ENCODE results near the gene PRKAR1B.
"Not testable (repeated sequence)": the region's sequence is repeated elsewhere in the genome, so short reads cannot be mapped to it uniquely, and the experiment has no call there.

The PRKAR1B gene

DNA sequence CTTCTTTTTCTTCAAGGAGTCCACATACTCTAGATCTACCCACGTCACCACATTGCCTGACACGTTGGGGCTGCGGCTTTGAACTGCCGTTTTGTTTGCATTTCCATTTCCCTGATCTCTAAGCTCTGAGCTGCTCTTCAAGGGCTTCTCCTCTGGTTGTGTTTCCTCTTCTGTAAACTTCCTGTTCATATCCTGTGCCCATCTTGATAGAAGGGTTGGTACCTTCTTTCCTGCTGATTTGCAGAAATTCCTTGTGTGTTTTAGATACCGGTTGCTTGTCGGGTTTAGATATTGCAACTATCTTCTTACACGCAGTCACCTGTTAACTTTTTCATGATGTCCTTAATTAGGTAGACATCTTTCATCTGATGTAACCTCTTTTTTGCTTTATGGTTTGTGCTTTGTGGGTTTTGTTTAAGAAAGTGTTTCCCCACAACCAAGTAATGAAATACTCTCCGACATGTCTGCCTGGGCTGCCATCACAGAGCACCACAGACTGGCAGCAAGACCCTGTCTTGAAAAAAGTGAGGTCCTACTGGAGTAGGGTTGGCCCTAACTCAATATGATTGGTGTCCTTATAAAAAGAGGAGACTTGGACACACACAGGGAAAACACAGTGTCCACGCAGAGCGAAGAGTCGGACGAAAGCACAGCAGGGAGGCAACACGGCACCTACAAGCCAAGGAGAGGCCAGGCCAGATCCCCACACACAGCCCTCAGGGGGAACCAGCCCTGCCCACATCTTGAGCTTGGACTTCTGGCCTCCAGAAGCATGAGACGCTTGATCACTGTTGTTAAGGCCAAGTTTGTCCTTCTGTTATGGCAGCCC, 108.3 kb downstream of the PRKAR1B start:
- Histone ChIP-seq H3K4me1 (ENCODE audit: control insufficient read depth in 1 of 2, insufficient read depth in 1 of 2, low read depth in 1 of 2, low read length in 1 of 2) (peaks cover 20 to 21% of the 10 kb centered on the region in 2 experiments), H3K36me3 (no peaks in the 10 kb centered on the region), H3K9me3 (peaks cover 10% of the 10 kb centered on the region), H3K4me3 (ENCODE audit: low read depth in 1 of 2, low read length in 1 of 2) (no peak overlapping the region), H3K27ac (no peak overlapping the region), H3K27me3 (no peaks in the 10 kb centered on the region)
- TF ChIP-seq, protein P1, sequence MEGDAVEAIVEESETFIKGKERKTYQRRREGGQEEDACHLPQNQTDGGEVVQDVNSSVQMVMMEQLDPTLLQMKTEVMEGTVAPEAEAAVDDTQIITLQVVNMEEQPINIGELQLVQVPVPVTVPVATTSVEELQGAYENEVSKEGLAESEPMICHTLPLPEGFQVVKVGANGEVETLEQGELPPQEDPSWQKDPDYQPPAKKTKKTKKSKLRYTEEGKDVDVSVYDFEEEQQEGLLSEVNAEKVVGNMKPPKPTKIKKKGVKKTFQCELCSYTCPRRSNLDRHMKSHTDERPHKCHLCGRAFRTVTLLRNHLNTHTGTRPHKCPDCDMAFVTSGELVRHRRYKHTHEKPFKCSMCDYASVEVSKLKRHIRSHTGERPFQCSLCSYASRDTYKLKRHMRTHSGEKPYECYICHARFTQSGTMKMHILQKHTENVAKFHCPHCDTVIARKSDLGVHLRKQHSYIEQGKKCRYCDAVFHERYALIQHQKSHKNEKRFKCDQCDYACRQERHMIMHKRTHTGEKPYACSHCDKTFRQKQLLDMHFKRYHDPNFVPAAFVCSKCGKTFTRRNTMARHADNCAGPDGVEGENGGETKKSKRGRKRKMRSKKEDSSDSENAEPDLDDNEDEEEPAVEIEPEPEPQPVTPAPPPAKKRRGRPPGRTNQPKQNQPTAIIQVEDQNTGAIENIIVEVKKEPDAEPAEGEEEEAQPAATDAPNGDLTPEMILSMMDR (IDR thresholded peaks at IDR 0.05), result no peak

DNA sequence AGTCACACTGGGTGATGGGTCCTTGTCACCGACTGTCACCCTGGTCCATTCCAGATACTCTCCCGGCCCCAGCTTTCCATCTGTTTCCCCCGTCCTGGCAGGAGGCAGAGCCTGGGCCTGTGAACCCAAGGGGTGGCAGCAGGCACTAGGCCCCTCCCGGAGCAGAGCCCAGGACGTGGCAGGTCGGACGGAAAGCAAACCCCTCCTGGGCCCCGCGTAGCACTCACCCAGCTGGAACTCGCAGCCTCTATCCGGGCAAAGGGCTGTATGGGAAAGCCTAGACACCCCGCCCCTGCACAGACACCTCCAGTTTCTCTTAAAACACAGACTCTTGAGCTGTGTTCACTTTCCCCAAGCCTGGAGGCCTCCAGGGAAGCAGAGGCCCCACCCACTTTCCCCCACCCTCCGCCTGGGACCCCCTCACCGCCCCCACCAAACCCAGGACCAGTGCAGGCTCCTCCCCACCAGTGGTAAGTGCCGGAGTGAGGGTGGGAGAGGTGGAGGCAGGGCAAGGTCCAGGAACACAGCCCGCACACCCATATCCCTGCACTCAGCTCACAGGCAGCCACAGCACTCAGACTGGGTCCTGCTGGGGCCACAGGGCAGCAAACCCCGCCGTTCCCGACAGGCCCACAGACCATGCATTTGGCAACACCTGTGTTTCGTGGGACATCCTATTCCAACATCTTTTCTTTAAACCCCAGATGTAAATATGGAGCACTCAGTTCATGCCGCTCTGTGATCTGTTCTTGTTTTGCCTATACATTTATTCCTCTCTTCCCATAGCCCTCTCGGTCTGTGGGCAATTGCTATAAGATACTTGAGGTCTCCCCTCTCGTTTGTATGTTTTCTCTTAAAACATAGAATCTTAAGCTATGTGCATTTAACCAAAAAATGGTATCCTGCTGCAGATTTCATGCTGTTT, 109.2 kb downstream of the PRKAR1B start:
- peaks cover 20 to 21% of the 10 kb centered on the region in 2 experiments for H3K4me1 ChIP-seq (ENCODE audit: control insufficient read depth in 1 of 2, insufficient read depth in 1 of 2, low read depth in 1 of 2, low read length in 1 of 2)

DNA sequence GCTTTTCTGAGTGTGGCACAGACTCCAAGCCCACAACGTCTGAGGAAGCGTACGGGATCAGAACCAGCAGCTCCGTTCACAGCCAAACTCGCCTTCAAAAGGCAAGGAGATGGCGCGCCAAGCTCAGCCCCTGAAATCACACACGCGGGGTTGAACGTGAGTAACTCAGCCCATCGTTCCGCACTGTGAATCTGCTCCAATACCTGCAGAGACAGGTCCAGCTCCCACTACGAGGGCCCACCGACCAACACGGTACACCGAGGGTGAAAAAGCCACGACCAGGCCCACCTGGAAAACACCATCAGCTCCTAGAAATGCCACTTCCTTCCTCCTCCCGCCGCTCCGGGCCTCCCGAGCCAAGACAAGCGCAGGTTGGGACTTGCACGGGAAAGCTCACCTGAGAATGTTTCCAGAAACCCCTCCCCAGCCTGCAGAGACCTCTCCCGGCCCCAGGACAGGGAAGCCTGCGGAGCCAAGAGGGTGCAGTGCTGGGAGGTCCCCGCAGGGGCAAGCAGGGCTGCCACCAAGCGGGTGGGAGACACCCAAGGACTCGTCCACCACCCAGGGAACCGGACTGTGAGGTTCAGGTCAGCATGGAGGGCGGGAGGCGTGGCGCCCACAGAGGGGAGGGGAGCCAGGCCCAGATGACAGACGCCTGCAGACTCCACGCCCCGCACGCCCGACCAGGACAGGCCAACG, 113.5 kb downstream of the PRKAR1B start:
- Histone ChIP-seq H3K4me3 (ENCODE audit: low read depth in 1 of 2, low read length in 1 of 2) (no peak overlapping the region), H3K27ac (no peak overlapping the region), H3K9me3 (no peaks in the 10 kb centered on the region), H3K4me1 (ENCODE audit: control insufficient read depth in 1 of 2, insufficient read depth in 1 of 2, low read depth in 1 of 2, low read length in 1 of 2) (peaks cover 14 to 16% of the 10 kb centered on the region in 2 experiments), H3K36me3 (no peaks in the 10 kb centered on the region), H3K27me3 (no peaks in the 10 kb centered on the region)
- TF ChIP-seq, protein P1 (IDR thresholded peaks at IDR 0.05), result no peak

More for the DNA sequence above, 109.2 kb downstream of the PRKAR1B start:
- Histone ChIP-seq H3K36me3 (no peaks in the 10 kb centered on the region), H3K4me3 (ENCODE audit: low read depth in 1 of 2, low read length in 1 of 2) (no peak overlapping the region), H3K27me3 (no peaks in the 10 kb centered on the region), H3K9me3 (peaks cover 5% of the 10 kb centered on the region), H3K27ac (no peak overlapping the region)
- TF ChIP-seq, protein P1 (IDR thresholded peaks at IDR 0.05), result no peak

DNA sequence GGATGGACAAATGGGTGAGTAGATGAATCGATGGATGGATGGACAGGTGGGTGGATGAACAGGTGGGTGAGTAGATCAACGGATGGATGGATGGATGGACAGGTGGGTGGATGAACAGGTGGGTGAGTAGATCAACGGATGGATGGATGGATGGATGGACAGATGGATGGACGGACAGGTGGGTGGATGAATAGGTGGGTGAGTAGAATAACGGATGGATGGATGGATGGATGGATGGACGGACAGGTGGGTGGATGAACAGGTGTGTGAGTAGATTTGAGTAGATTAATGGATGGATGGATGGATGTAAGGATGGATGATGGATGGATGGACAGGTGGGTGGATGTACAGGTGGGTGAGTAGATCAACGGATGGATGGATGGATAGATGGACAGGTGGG, 115.2 kb downstream of the PRKAR1B start:
- H3K9me3 ChIP-seq; H3K27me3 ChIP-seq; H3K27ac ChIP-seq; H3K4me1 ChIP-seq (ENCODE audit: control insufficient read depth in 1 of 2, insufficient read depth in 1 of 2, low read depth in 1 of 2, low read length in 1 of 2); H3K36me3 ChIP-seq; H3K4me3 ChIP-seq (ENCODE audit: low read depth in 1 of 2, low read length in 1 of 2): not testable (repeated sequence)

DNA sequence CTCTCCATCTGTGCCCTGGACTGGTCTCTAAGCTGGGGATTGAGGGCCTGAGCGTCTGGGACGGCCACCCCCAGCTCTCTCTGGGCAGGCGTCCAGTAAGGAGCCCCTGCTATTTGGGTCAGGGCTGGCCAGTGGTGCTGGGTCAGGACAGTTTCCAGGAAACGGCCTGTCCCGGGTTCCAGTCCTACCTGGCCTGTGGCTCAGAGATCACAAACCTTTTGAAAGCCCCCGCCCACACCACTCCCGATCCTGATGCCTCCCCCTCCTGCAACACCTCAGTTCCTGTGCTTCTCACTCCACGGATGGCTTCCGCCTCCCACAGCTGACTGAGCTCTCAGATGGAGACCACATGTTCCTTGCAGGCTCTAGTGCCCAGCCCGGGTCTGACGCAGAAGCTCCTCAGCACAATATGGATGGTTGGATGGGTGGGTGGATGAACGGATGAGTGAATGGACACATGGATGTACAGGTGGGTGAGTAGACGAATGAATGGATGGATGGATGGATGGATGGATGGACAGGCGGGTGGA, 115.7 kb downstream of the PRKAR1B start:
- Histone ChIP-seq H3K4me1 (ENCODE audit: control insufficient read depth in 1 of 2, insufficient read depth in 1 of 2, low read depth in 1 of 2, low read length in 1 of 2) (no peaks in the 10 kb centered on the region), H3K27ac (no peak overlapping the region), H3K4me3 (ENCODE audit: low read depth in 1 of 2, low read length in 1 of 2) (no peak overlapping the region), H3K9me3 (no peaks in the 10 kb centered on the region), H3K36me3 (no peaks in the 10 kb centered on the region), H3K27me3 (no peaks in the 10 kb centered on the region)
- TF ChIP-seq, protein P1 (IDR thresholded peaks at IDR 0.05), result no peak

Data from neutrophil (primary cell).